HG03460 (cell line): ENCODE data around the gene QRICH1.

Source experiments
- ATAC-seq: cut with Tn5 transposase; IDR thresholded peaks from one replicate; pipeline ENCODE4 v1.9.1; 2021; ENCODE audit not compliant: unreplicated experiment

QRICH1 gene

GRCh38 chr3:49093853-49094767 lies at the start of gene QRICH1:
Gene QRICH1, minus strand, starts transcription at chr3:49094071. Its CDS starts 17,054 bp downstream, at chr3:49077017.
- ATAC-seq, result peak; percentile 76

- no peak for ATAC-seq
Observed at GRCh38 chr3:49140080-49140479, 46.2 kb upstream of the QRICH1 start.

GRCh38 chr3:49135499-49135898 lies 41.6 kb upstream of the QRICH1 start:
- no peak for ATAC-seq

GRCh38 chr3:49134471-49135265 lies 40.8 kb upstream of the QRICH1 start:
- no peak for ATAC-seq

GRCh38 chr3:49133226-49133951 lies 39.5 kb upstream of the QRICH1 start:
- ATAC-seq, result no peak

GRCh38 chr3:49132437-49133225 lies 38.8 kb upstream of the QRICH1 start, which contains the start of gene LAMB2:
Gene LAMB2, minus strand, starts transcription at chr3:49133050. Its CDS starts 183 bp downstream, at chr3:49132867.
- no peak for ATAC-seq

GRCh38 chr3:49132073-49132436 lies 38.2 kb upstream of the QRICH1 start:
- no peak for ATAC-seq

- no peak for ATAC-seq
Observed at GRCh38 chr3:49131576-49131975, 37.7 kb upstream of the QRICH1 start.

- ATAC-seq, result no peak
Observed at GRCh38 chr3:49131040-49131439, 37.2 kb upstream of the QRICH1 start.

- ATAC-seq, result no peak
Observed at GRCh38 chr3:49124991-49125670, 31.3 kb upstream of the QRICH1 start.

- no peak for ATAC-seq
Observed at GRCh38 chr3:49124203-49124602, 30.3 kb upstream of the QRICH1 start.

GRCh38 chr3:49123687-49124086 lies 29.8 kb upstream of the QRICH1 start:
- ATAC-seq, result no peak

- no peak for ATAC-seq
Observed at GRCh38 chr3:49122886-49123545, 29.1 kb upstream of the QRICH1 start.

GRCh38 chr3:49122451-49122850 lies 28.6 kb upstream of the QRICH1 start:
- ATAC-seq, result no peak

- ATAC-seq, result no peak
Observed at GRCh38 chr3:49122022-49122421, 28.2 kb upstream of the QRICH1 start.

GRCh38 chr3:49121132-49121736 lies 27.4 kb upstream of the QRICH1 start:
- no peak for ATAC-seq

GRCh38 chr3:49120438-49121131 lies 26.7 kb upstream of the QRICH1 start, which contains the start of gene USP19:
Gene USP19, minus strand, starts transcription at chr3:49120823. Its CDS starts 1,678 bp downstream, at chr3:49119145.
- peak; percentile 81 for ATAC-seq

GRCh38 chr3:49120096-49120437 lies 26.2 kb upstream of the QRICH1 start:
- no peak for ATAC-seq
